NCI-H345 (cell line): ENCODE results near the gene EN2.
A peak's percentile ranks its signal among the peaks of the same experiment; 100 is the strongest.

Source experiments
- DNase-seq: peaks from one replicate; lab custom pipeline; 2025; lab: John Stamatoyannopoulos, UW

Gene EN2

GRCh38 chr7:155450970-155451801, 6.7 kb upstream of the EN2 start:
- no peak for DNase-seq

DNA sequence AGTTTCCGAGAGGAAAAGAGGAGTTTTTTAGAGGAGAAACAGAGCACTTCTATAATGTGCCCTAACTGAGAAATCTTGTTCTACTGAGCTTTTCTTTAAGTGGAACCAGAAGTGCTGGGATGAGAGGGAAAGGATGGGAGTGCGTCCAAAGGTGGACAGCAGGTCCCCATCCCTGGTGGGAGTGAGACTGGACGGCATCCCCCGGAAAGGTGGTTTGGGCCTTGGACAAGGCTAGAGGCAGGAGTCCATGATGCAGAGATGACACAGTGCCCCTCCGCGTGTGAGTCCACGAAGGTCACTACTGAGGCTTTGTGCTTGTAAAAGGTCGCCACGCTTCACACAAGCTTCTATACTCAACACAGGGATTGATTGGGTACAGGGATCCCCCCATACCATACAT, 6.1 kb upstream of the EN2 start:
- DNase-seq: no peak

DNA sequence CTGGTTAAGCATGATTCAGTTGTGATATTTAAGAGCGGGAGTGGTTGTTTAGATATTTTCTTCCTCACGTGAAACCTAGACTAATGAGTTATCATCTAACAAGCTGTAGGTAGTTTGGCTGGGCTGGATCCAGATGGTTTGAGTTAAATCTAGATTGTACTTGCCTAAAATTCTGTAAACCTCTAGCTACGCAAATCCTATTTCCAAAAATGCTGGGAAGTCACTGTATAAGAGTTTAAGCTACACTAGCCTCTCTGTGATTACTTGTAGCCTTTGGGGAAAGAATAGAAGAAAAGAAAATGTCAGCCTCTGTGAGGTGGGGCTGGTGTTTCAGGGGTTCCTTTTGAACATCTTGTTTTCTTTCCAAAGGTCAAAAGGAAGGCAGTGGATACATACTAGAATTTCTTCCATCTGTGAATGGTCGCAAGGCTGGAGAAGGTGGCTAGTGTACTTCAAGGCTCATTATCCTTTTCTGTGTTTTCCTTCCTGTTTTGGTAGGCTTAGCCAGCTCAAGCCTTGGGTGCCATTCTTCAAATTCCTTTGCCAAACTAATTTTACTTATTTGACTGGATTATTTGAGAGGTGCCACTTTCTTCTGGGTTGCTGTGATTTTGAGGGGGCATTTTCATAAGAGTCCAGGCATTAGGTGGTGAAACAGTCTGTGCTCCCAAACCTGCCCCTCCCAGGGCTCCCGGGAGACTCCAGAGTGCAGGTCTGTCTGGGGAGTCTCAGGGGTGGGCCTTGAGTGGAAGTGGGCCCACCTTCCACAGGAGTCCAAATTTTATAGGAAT, 5.2 kb upstream of the EN2 start:
- DNase-seq: no peak

DNA sequence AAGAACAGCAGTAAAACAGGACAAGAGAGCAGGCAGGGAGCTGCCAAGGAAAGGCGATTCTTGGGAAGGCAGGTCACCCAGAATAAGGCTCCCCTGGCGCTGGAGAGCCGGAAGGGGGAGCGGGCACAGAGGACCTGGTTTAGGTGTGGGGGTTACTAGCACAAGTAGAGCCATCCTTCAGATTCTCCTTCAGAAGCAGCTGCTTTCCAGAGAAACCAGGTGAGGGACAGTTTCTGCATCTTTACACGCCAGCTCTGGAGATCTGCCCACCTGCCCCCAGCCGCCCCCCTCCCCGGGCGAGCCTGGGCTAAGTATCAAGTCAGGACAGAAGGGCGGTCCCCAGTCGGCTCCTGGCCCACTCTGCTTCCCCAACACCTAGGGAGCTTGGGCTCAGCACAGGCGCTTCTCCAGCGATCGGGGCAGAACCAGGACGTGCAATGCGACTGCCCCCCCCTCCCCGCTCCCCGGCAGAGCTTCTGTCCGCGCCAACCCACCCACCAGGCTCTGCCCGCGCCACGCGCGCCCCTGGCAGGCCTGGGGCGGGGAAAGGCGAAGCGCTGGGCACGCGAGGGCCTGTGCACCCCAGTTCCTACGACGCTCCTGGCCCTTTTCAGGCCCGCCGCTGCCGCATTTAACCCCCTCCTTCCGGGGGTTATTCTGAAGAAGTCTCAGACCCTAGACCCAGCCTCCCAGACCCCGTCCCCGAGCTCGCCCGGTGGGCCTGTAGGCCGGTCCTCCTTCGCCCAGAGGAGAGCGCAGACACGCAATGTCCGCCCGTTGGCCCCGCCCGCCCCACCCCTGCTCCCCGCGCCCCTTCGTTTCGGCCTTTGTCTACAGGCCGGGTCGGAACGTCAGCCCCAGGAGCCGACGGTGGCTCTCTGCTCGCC, 4.4 kb upstream of the EN2 start:
- no peak for DNase-seq

DNA sequence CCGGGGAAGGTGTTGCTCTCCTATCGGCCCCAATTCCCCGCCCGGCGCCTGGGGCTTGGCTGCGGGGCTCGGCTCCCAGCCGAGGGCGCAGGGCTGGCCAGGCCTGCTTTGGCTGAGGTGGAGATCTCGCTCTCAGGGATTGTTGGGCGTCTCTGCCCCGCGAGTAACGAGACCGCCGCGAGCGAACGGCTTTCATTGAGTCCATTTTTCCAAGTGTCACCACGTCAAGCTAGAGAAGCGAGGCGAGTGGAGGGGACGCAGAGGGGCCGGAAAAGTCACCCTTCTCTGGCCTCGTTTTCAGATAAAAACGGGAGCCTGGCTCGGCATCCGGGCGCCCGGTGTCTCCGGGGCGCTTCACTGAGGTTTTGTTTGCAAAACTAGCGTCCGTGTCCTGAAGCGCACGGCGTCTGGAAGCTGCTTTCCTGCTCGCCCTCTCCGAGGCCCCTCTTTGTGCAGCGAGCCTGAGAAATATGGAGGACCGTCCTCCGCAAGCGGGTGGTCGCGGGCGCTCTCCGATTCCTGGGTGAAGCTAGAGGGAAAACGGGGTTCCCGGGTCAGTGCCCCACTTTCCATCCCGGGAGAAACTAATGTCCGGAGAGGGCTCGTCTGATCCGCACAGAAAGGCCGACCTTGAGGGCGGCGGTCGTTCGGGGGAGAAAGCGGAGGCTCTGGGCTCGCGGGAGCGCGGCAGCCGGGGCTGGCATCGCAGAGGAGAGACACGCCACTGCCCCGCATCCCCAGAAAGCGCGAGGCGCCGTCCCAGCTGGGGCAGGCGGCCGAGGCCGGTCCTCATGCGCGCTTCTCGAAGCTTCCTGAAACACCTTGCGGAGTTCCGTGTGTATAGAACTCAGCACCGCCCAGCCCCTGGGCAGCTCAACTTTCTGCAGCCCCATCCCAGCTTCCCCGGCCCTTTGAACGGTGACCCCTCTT, 3.5 kb upstream of the EN2 start:
- no peak for DNase-seq

DNA sequence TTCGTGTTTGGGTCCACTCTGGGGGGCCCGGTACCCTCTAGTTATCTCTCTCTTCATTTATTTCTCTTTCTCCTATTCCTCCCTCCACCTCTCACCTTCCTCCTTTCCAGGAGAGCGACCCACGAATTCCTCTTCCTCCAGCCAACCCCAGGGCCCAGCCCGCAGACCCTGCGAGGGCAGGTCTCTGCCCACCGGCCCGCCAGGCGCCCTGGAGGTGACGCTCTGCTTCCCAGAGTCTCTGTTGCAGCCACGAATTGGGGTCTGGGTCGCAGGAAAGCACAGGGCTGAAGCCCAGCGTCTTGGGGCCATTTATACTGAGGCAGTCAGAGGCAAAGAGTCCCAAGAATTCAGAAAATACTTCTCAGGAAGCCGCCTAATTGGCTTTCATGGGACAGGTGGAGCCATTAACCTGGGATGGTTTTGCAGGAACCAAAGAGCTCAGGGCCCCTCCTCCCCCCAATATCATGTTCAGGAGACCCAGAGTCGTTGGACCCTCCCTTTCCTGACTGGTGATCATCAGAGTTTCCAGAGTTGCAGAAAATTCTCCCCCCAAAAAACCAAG, 2.7 kb upstream of the EN2 start:
- DNase-seq: no peak

- no peak for DNase-seq
Observed at GRCh38 chr7:155455776-155456737, 1.9 kb upstream of the EN2 start.

DNA sequence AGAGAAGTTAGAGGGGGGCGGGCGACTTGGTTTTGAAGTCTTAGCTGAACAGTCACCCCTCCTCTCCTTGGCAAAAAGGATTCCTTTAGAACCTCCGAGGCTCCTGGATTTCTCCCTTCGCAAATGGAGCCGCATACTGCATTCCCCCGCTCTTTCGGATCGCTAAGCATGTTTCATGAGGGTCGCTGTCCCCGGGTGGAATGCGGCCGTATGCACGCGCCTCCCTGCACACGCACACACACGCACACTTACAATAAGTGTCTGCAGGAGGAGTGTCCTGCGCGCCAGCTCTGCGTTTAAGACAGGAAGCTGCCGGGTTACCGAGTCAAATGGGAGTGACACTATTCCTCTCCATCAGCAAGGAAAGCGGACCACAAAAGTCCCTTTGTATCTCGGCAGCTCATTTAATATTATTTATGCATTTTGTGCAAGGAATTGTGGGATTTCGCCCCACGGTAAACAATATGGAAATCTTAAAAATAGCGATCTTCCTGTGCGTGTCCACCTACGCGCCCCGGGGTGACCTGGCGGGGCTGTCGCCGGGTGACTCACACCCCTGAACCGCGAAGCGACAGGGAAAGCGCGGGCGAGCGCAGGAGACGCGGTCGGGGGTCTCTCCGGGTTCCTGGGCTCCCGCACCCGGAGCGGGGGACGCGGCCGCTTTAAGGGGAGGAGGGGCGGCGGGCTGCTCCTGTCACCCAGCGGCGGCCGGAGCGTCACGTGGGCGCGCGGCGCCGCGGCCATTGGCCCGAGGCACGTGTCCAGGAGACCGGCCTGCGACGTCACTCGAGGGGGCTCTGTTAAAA, 988 bp upstream of the EN2 start:
- DNase-seq: peak; percentile 56

- DNase-seq: no peak
Observed at GRCh38 chr7:155457544-155458110, 302 bp upstream of the EN2 start.

DNA sequence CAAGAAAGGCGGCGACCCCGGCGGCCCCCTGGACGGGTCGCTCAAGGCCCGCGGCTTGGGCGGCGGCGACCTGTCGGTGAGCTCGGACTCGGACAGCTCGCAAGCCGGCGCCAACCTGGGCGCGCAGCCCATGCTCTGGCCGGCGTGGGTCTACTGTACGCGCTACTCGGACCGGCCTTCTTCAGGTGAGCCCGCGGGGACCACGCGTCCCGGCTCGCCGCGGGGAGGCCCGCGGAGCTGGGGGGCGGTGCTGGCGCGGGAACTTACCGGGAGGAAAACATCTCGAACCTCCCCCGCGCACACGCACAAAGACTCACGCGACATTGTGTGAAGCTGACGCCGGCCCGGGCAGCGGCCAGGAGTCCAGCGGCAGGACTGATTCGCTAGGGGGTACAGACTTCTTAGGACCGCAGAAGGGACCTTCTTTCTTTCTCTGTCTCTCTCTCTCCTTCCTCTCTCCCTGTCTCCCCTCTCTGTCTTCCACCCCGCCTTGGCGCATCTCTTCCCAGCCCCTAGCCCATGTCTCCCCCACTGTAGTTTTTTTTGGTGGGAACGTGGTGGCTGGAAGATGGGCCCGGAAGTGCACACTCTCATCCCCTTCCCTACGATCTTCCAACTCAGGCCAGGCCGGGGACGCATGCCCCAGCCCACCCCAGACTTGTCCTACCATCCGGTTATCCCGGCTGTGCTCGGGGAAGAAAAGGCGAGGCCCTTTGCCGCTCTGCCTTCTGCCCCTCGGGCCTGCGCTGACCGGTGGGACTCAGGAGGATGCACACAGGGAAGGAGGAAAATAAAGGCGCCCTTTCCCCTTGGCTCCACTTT, 1.2 kb downstream of the EN2 start:
- no peak for DNase-seq

DNA sequence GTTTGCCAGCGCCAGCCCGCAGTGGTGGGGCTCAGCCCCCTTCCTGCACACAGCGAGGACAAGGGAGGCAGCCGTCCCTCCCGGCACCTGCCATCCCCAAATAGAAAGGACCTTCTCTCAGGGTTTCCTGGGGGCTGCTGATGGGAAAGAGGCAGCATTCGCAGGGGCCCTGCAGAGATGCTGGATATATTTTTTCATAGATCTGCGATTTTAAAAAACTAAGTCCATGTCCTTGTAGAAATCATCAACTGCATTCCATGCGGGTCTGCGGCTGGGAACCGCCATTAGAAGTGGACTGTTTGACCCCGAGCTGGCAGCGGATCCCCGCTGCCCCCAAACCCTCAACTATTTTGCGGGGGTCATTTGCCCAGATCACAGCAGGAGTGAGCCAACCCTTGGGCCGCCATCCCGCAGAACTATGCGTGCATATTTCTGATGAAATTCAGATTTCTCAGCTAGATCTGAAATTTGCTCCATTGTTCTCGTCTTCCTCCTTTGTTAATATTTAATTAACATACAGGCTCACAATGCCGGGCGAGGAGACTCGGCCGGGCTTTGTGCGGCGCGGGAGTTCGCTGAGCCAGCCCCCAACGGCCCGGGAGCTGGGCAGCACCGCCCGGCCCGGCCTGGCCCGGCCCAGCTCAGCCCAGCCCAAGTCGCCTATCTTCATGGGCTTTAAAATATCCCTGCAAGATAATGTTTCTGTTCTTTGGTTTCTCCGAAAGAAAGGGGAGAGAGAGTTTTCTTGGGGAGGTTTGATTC, 2.0 kb downstream of the EN2 start:
- no peak for DNase-seq

DNA sequence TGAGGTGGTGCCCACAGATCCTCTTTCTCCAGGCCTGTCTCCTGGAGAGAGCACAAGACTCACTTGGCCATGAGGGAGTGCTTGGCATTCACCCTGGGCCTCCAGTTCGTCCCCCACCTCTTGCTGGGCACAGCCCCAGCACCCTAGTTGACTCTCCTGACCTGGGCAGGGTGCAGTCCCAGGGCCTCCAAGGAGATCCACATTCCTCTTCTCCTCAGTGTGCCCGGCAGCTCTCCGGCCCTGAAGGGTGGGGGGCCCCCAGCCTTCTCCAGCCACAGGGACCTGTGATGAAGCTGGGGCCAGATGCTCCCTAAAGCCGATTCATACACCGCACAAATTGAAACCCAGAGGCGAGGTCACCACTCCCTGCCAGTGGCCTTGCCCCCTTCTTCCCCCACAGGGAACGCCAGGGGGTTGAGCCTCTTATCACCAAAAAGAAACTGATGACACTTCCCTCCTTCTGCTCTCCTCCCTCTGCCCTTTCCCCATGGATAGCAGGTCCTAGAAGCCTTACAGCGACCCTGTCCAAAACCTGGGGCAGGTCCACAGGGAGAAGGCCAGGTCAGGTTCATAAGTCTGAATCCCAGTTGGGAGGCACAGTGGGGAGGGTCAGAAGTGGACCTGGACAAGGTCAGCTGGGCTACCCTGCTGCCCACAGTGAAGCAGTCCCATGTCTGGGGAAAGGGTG, 3.1 kb downstream of the EN2 start:
- no peak for DNase-seq

DNA sequence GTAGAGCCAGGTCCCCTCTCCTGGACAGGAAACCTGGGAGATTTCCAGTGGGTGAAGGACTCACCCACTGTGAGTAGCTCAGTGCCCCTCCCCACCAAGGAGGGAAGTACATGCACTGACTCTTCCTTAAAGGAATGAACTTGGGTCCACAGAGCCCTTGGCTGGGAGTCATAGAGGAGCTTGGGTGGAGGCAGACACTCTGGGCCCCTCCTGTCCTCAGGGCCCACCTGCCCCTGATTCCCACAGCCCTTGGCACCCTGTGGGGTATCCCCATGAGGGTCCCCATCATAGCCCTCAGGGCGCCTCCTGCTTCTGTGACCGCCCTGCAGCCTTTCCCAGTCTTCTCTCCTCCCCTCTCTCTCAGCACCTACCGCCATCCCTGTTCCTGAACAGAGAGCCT, 3.7 kb downstream of the EN2 start:
- DNase-seq: no peak

DNA sequence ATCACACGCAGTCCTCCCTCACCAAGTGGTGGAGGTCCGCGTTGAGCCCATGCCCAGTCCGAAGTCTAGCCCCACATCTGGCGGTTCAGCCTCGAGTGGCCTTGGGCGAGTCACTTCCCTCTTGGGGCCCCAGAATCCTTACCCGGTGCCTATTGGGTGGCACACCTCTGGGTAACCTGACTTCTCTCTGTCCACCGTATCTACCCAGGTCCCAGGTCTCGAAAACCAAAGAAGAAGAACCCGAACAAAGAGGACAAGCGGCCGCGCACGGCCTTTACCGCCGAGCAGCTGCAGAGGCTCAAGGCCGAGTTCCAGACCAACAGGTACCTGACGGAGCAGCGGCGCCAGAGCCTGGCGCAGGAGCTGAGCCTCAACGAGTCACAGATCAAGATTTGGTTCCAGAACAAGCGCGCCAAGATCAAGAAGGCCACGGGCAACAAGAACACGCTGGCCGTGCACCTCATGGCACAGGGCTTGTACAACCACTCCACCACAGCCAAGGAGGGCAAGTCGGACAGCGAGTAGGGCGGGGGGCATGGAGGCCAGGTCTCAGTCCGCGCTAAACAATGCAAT, 4.3 kb downstream of the EN2 start:
- no peak for DNase-seq

- DNase-seq: no peak
Observed at GRCh38 chr7:155463114-155463811, 5.3 kb downstream of the EN2 start.
